Thyroid gland (tissue), 4 donors: ENCODE data around the gene FTCD.

Source experiments
- POLR2A ChIP-seq, 2 donors: fragments of 450-650 bp; IDR thresholded peaks; one replicate each; pipeline ENCODE4 v1.6.1; 2017; ENCODE audit warnings: antibody characterized with exemption in 2 of 2, mild to moderate bottlenecking in 2 of 2, moderate library complexity in 1 of 2
- TF ChIP-seq, protein P1 (sequence below), 6 experiments: fragments of 200-600 bp in 3 of 6; fragments of 450-650 bp in 3 of 6; sonication (generic) in 3 of 6; IDR thresholded peaks; one replicate each; pipeline ENCODE4 v1.5.1; 2016 to 2019; ENCODE audit warnings: antibody characterized with exemption in 6 of 6, mild to moderate bottlenecking in 2 of 6, inconsistent platforms in 1 of 6, moderate library complexity in 1 of 6

DNA sequence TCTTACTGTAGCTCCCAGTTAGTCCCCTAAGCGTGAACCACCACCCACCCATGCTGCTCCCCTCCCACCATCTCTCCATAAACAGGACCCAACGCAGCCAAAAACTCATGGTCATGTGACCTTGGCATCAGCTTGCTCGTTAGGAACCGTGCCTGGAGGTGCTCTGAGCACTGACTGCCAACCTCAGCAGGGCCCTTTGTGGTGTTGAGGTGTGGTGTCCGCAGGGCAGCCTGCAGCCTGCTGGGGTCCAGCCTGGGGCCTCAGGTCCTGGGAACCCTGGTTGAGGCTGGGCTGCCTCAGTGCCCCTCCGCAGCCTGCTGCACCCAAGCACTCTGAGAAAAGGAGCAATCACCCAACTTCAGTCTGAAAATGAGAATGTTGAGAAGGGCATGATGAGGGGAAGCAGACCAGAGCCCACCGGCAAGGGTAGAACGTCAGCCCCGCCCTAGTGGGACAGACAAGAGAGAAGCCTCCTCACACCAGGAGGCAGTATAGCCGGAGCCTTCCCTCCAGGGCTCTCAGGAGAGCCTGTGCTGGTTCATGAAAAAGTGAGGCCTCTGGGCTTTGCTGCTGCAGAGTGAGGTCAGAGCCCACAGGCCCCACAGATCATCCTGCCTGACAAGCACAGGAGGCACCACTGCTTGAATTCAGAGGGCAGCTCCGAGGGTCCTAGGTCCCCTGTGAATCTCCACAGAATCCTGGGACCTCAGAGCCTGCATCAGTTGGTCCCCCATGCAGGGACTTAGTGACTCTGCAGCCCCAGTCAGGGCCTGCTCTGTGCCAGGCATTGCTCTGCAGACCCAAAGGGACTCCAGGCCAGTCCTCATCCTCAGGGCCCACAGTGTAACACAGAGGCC lies 62.3 kb downstream of the FTCD start:
- TF ChIP-seq, protein P1, sequence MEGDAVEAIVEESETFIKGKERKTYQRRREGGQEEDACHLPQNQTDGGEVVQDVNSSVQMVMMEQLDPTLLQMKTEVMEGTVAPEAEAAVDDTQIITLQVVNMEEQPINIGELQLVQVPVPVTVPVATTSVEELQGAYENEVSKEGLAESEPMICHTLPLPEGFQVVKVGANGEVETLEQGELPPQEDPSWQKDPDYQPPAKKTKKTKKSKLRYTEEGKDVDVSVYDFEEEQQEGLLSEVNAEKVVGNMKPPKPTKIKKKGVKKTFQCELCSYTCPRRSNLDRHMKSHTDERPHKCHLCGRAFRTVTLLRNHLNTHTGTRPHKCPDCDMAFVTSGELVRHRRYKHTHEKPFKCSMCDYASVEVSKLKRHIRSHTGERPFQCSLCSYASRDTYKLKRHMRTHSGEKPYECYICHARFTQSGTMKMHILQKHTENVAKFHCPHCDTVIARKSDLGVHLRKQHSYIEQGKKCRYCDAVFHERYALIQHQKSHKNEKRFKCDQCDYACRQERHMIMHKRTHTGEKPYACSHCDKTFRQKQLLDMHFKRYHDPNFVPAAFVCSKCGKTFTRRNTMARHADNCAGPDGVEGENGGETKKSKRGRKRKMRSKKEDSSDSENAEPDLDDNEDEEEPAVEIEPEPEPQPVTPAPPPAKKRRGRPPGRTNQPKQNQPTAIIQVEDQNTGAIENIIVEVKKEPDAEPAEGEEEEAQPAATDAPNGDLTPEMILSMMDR (IDR thresholded peaks at IDR 0.05) = no peak
- TF ChIP-seq POLR2A (IDR thresholded peaks at IDR 0.05) = no peak
